Measurements from ENCODE around the gene KCNK1. TPM values are rescaled to one million over a fixed set of nuclear protein-coding genes. Genes with fewer than 3 reads are reported as not detected.

The KCNK1 gene
- total and polyA plus RNA-seq, 2 of the 8 experiments (the other 6 are each of a cell fraction or from before 2014, with no cell fraction given) = 11.9 to 16.5 TPM

DNA sequence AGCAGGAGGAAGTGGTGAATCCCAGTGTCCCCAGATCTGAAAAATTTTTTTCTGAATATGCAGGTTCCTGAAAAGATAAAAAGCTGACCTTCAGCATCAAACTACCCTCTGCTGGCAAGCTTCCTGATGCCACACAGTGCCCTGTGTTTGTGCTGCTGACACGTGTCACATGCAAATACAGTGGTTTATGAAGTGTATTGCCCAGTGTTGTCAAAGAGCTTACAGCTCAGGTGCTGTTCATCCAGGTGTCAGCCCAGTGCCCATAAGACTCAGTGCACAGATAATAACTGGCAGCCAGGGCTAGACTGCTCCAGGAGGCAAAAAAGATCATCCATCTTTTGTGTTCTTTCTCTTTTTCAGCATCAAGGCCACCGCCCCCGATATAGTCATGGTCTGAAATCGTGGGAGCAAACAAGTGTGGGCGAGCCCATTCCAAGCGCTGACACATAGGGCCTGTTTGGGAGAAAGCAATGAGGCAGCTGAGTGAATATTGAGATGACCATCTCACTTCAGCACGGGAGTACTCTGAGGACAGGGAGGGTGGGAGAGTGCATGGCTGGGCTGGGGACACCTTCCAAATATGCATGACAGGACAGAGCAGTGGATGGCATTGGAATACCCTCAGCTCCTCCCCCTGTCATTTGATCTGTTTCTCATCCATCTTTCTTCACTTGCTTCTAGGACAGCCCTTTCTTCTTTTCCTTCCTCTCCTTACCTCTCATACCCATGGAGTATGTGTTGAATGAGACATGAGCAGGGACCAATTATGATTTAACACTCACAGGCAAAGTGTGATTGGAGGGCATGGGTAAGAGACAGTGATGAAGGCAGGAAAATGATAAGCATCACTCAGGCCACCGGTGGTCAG lies 6.4 kb upstream of the KCNK1 start:
- Histone ChIP-seq H3K23me2 (ENCODE audit: low read depth, low read length) (no peaks in the 10 kb centered on the region), H3K79me2 (ENCODE audit: control insufficient read depth in 1 of 2, insufficient read depth in 2 of 2, low read length in 2 of 2) (no peaks in the 10 kb centered on the region), H3K9ac (replicated peaks in 1 of 4; ENCODE audit: extremely low read depth in 1 of 4, low read depth in 3 of 4, low read length in 3 of 4) (no peak overlapping the region), H3K79me1 (ENCODE audit: low read depth, low read length) (no peaks in the 10 kb centered on the region), H4K8ac (ENCODE audit: extremely low read depth, insufficient read depth, low read length) (no peak overlapping the region), H3K18ac (ENCODE audit: extremely low read depth, low read length) (no peak overlapping the region), H3K4ac (replicated peaks; ENCODE audit: insufficient read length, low read depth, low read length) (no peak overlapping the region), H3K14ac (ENCODE audit: insufficient read length) (no peak overlapping the region), H2BK15ac (ENCODE audit: low read length) (no peak overlapping the region), H3K36me3 (ENCODE audit: control insufficient read depth in 2 of 4, insufficient read depth in 4 of 4, low read length in 3 of 4) (no peaks in the 10 kb centered on the region), H3K4me3 (ENCODE audit: extremely low read depth in 1 of 4, insufficient read depth in 2 of 4, low read depth in 3 of 4, low read length in 4 of 4) (no peak overlapping the region), H2BK12ac (ENCODE audit: low read depth, low read length) (no peak overlapping the region), H4K20me1 (replicated peaks in 1 of 2; ENCODE audit: control insufficient read depth in 1 of 2, insufficient read depth in 2 of 2, low read length in 2 of 2) (no peaks in the 10 kb centered on the region), H3K56ac (replicated peaks; ENCODE audit: insufficient read length, low read depth, low read length) (no peak overlapping the region), H2AK5ac (ENCODE audit: low read depth, low read length) (no peak overlapping the region), H2BK5ac (ENCODE audit: low read depth, low read length) (no peak overlapping the region), H3K4me1 (replicated peaks in 1 of 4; ENCODE audit: control insufficient read depth in 3 of 4, insufficient read depth in 4 of 4, low read length in 3 of 4) (no peaks in the 10 kb centered on the region; a peak in 1 of 7 replicates), H3K4me2 (ENCODE audit: insufficient read depth in 1 of 2, low read depth in 2 of 2, low read length in 2 of 2) (no peak overlapping the region), H2BK120ac (replicated peaks; ENCODE audit: low read depth, low read length) (no peak overlapping the region), H3K23ac (ENCODE audit: insufficient read length) (no peak overlapping the region), H3K27ac (ENCODE audit: low read depth, low read length) (no peak overlapping the region), H3K9me3 (ENCODE audit: insufficient read depth in 2 of 2, low read depth in 1 of 2, low read length in 1 of 2) (no peaks in the 10 kb centered on the region), H2AFZ (ENCODE audit: low read length) (no peak overlapping the region), H2BK20ac (ENCODE audit: low read length) (no peak overlapping the region), H3K27me3 (replicated peaks in 1 of 4; ENCODE audit: control insufficient read depth in 3 of 4, extremely low read depth in 1 of 4, insufficient read depth in 3 of 4, low read length in 3 of 4) (peaks cover 0 to 9% (median 4%) of the 10 kb centered on the region in 4 experiments; a peak in 4 of 7 replicates), H4K91ac (replicated peaks; ENCODE audit: insufficient read length, low read length) (no peak overlapping the region), H4K5ac (ENCODE audit: insufficient read length, low read depth, low read length) (no peak overlapping the region)
- POLR2A ChIA-PET (ENCODE audit: partially characterized antibody) = interaction anchor here (0.6 kb wide), 1 partner anchor 212 kb away, joined by 3 read pairs; no protein-coding TSS in a partner anchor
- WGBS, 2 experiments (ENCODE audit: extremely low coverage in 1 of 2, insufficient coverage in 1 of 2, insufficient read length in 1 of 2, insufficient replicate concordance in 2 of 2, low coverage in 1 of 2, low lambda C conversion rate in 2 of 2, missing lambda C conversion rate in 1 of 2) = 89% methylated on average over 8 of the region's 8 CpGs; no CpG with 5 or more reads in 1 of the 2 experiments
- CTCF ChIA-PET (ENCODE audit: partially characterized antibody) = interaction anchor here (0.6 to 1.0 kb wide), 2 partner anchors 12 to 73 kb away, joined by 3 read pairs; no protein-coding TSS in a partner anchor
- DNase-seq (ENCODE audit: low read depth in 1 of 2, low spot score in 2 of 2) (no peak), FAIRE-seq (no peak)
- TF ChIP-seq ATF3 (IDR thresholded peaks at IDR 0.05; ENCODE audit: insufficient read depth, low read depth, low read length) (no peak), SAP30 (IDR thresholded peaks at IDR 0.05; ENCODE audit: insufficient read depth, insufficient replicate concordance, low read length) (no peak), RBBP5 (IDR thresholded peaks at IDR 0.05; ENCODE audit: borderline replicate concordance, low read depth, low read length) (no peak), TCF12 (IDR thresholded peaks at IDR 0.05; ENCODE audit: low read depth, low read length) (no peak), SIX5 (IDR thresholded peaks at IDR 0.05; ENCODE audit: low read depth, low read length) (no peak), MAFK (IDR thresholded peaks at IDR 0.05; ENCODE audit: low read depth, low read length) (no peak), GTF2F1 (IDR thresholded peaks at IDR 0.05; ENCODE audit: borderline replicate concordance, low read depth, low read length) (no peak), CREB1 (IDR thresholded peaks at IDR 0.05) (no peak), JUND (IDR thresholded peaks at IDR 0.05; ENCODE audit: low read length) (no peak), KDM5A (IDR thresholded peaks at IDR 0.05; ENCODE audit: low read length) (no peak), YY1 (IDR thresholded peaks at IDR 0.05; ENCODE audit: low read depth, low read length) (no peak), EP300 (IDR thresholded peaks at IDR 0.05; ENCODE audit: borderline replicate concordance in 1 of 2, low read depth in 2 of 2, low read length in 2 of 2) (no peak)

All from H1 (cell line).